GM12878 (cell line): ENCODE data around the gene LRRC52. TPM values are rescaled to one million over a fixed set of nuclear protein-coding genes. Genes with fewer than 3 reads are reported as not detected.

ENCODE experiments used
- ATAC-seq: fragments of 200-7000 bp; cut with Tn5 transposase; 3 replicates; pipeline ENCODE4 v1.9.1; 2020; ENCODE audit warnings: mild to moderate bottlenecking, moderate library complexity
- BruUV-seq: library from RNA; stranded (reverse); fragments of 400-500 nt; replicated peaks from 2 replicates; lab custom pipeline; 2021; lab: Mats Ljungman, UMichigan
- CTCF ChIA-PET: fragments of 300-600 bp; sonication (Branson Sonifier 250); formaldehyde crosslinking; extraction: SDS; loops from one replicate; lab custom pipeline; 2021; ENCODE audit warnings: inconsistent platforms; lab: Yijun Ruan, JAX
- POLR2A ChIA-PET: fragments of 350-600 bp; formaldehyde crosslinking; extraction: SDS; loops from one replicate; lab custom pipeline; 2021; ENCODE audit warnings: inconsistent platforms; lab: Charles Lee
- RAD21 ChIA-PET: fragments of 300-600 bp; sonication (Branson Sonifier 250); formaldehyde crosslinking; loops from one replicate; lab custom pipeline; 2023; ENCODE audit warnings: antibody characterized with exemption; ENCODE audit not compliant: unreplicated experiment; lab: Charles Lee
- SMC1A ChIA-PET: fragments of 300-600 bp; sonication (Branson Sonifier 250); formaldehyde crosslinking; loops from one replicate; lab custom pipeline; 2023; ENCODE audit not compliant: unreplicated experiment, uncharacterized antibody; lab: Charles Lee
- DNase-seq: peaks from one replicate; pipeline ENCODE4 v3.0.0-alpha.2; 2011; ENCODE audit warnings: low read depth, low spot score
- FAIRE-seq: peaks from 3 replicates; lab custom pipeline; 2011; peaks lifted over from hg19 to GRCh38; lab: Jason Lieb, UNC
- H2AFZ ChIP-seq: 2 replicates; pipeline ENCODE4 v1.6.0; 2011; ENCODE audit warnings: low read depth, low read length, control low read depth; ENCODE audit not compliant: control insufficient read depth
- H3K27ac ChIP-seq: 2 replicates; pipeline ENCODE4 v1.5.1; 2011; ENCODE audit warnings: control low read depth; ENCODE audit not compliant: control insufficient read depth, insufficient read depth
- H3K27me3 ChIP-seq, 2 experiments: replicated peaks in 1 of 2; 2 replicates each; pipeline versions ENCODE4 v1.6.0 to v1.6.1; 2011; ENCODE audit warnings: low read length in 1 of 2; ENCODE audit not compliant: control insufficient read depth in 2 of 2, insufficient read depth in 2 of 2
- H3K36me3 ChIP-seq, 2 experiments: 2 replicates each; pipeline ENCODE4 v1.5.1; 2011; ENCODE audit warnings: low read length in 1 of 2; ENCODE audit not compliant: control insufficient read depth in 2 of 2, insufficient read depth in 2 of 2
- H3K4me1 ChIP-seq: 2 replicates; pipeline ENCODE4 v1.6.1; 2011; ENCODE audit warnings: mild to moderate bottlenecking, low read length, moderate library complexity, mixed read lengths; ENCODE audit not compliant: control insufficient read depth, insufficient read depth
- H3K4me2 ChIP-seq: 2 replicates; pipeline ENCODE4 v1.6.0; 2011; ENCODE audit warnings: control low read depth; ENCODE audit not compliant: control insufficient read depth, insufficient read depth
- H3K4me3 ChIP-seq: fragments of 200-600 bp; sonication (generic); 2 replicates; pipeline ENCODE4 v1.5.1; 2016
- H3K79me2 ChIP-seq: 2 replicates; pipeline ENCODE4 v1.6.0; 2011; ENCODE audit warnings: low read length; ENCODE audit not compliant: control insufficient read depth, insufficient read depth
- H3K9ac ChIP-seq: 2 replicates; pipeline ENCODE4 v1.8.0; 2011; ENCODE audit warnings: low read length, control low read depth, mixed read lengths; ENCODE audit not compliant: control insufficient read depth, insufficient read depth
- H3K9me3 ChIP-seq: replicated peaks from 3 replicates; pipeline ENCODE4 v1.5.1; 2011; ENCODE audit warnings: mild to moderate bottlenecking, low read length; ENCODE audit not compliant: control insufficient read depth, insufficient read depth
- H4K20me1 ChIP-seq: 2 replicates; pipeline ENCODE4 v1.6.0; 2011; ENCODE audit not compliant: control insufficient read depth, insufficient read depth
- CHD2 ChIP-seq: IDR thresholded peaks from 2 replicates; pipeline ENCODE4 v1.6.1; 2011; ENCODE audit warnings: low read depth, low read length, improper control_type of control experiment, borderline replicate concordance
- HSF1 ChIP-seq: fragments of 150-350 bp; IDR thresholded peaks from 2 replicates; pipeline ENCODE4 v1.6.1; 2014; ENCODE audit warnings: mild to moderate bottlenecking, low read depth, low read length
- YY1 ChIP-seq: IDR thresholded peaks from 2 replicates; pipeline ENCODE4 v1.6.1; 2011; ENCODE audit warnings: low read depth, mild to moderate bottlenecking, low read length
- ZBTB4 ChIP-seq: fragments of 450-650 bp; formaldehyde crosslinking; IDR thresholded peaks from 2 replicates; pipeline ENCODE4 v1.4.0; 2022; ENCODE audit warnings: mild to moderate bottlenecking, moderate library complexity
- WGBS: methylation state at CpG from one replicate; pipeline ENCODE4 v1.1.6; 2016; ENCODE audit warnings: low lambda C conversion rate; ENCODE audit not compliant: insufficient replicate concordance, insufficient coverage; ENCODE audit errors: missing lambda C conversion rate; 5-methylcytosine and 5-hydroxymethylcytosine counted together
- in situ Hi-C: fragments of 300-500 bp; cut with MboI; formaldehyde crosslinking; loops from 9 replicates; pipeline ENCODE4 v1.14.3; 2018; ENCODE audit warnings: mixed read lengths
- intact Hi-C: fragments of 100-400 bp; cut with micrococcal nuclease; formaldehyde crosslinking; loops from one replicate; pipeline ENCODE4 v1.14.2; 2022; ENCODE audit not compliant: unreplicated experiment
- polyA plus RNA-seq, 11 experiments: library from polyadenylated mRNA; depleted of rRNA in 4 of 11; unstranded in 6 of 11; stranded (reverse) in 5 of 11; fragments of >200 nt; fragmentation: Nextera tagmentation in 4 of 11; fragmentation: Illumina TruSeq in 1 of 11; extraction: Ambion mirVana in 4 of 11; extraction: Trizol in 1 of 11; gene quantifications; 1 replicate in 1 of 11; 2 replicates in 10 of 11; pipeline versions ENCODE4 v1.2.1 to v1.2.3, GENCODE V29; 2011 to 2016; ENCODE audit warnings: inconsistent platforms in 2 of 11, missing spikeins in 2 of 11, low read depth in 1 of 11
- total RNA-seq, 4 experiments: library from RNA; depleted of rRNA in 3 of 4; stranded (reverse); fragments of >200 nt in 3 of 4; fragmentation: Illumina TruSeq in 1 of 4; extraction: Trizol in 1 of 4; gene quantifications; 2 replicates each; pipeline versions ENCODE4 v1.2.1 to v1.2.3, GENCODE V29; 2013 to 2021

LRRC52 gene
- total and polyA plus RNA-seq, 10 of the 15 experiments (the other 5 are each of a cell fraction or from before 2014, with no cell fraction given), result not detected

- TF ChIP-seq ZBTB4 (CRISPR knock-in tag) (no peak), CHD2 (no peak)
Measured at GRCh38 chr1:165532053-165532452, 11.7 kb upstream of the LRRC52 start (continued).

- Histone ChIP-seq H3K79me2 (no peaks in the 10 kb centered on the region), H4K20me1 (no peaks in the 10 kb centered on the region), H3K4me3 (no peak overlapping the region), H3K9me3 (no peaks in the 10 kb centered on the region), H3K9ac (no peak overlapping the region), H3K4me1 (no peaks in the 10 kb centered on the region), H2AFZ (no peak overlapping the region), H3K27me3 (peaks cover 0 to 2% of the 10 kb centered on the region in 2 experiments; a peak in 3 of 4 replicates)
- WGBS, result 49% methylated on average over 4 of the region's 4 CpGs
- DNase-seq (no peak), FAIRE-seq (no peak)
- ChIA-PET CTCF (interaction anchor here (1.1 to 1.3 kb wide), 2 partner anchors 140 to 381 kb away, joined by 3 read pairs; no protein-coding TSS in a partner anchor), SMC1A (no interaction called here)
- in situ Hi-C loops, result no loop called here
- no peak for TF ChIP-seq HSF1
- TF ChIP-seq YY1, result no peak
- TF ChIP-seq, all 136 proteins: peak for 0
- Histone ChIP-seq H3K4me2 (no peak overlapping the region), H3K27ac (no peak overlapping the region), H3K36me3 (no peaks in the 10 kb centered on the region)
- ATAC-seq, result no peak
- BruUV-seq, result no TSS peak
- RAD21 ChIA-PET, result interaction anchor here (0.7 kb wide), 1 partner anchor 147 kb away, joined by 3 read pairs; no protein-coding TSS in a partner anchor
- intact Hi-C loops, result no loop called here
- POLR2A ChIA-PET, result interaction anchor here (0.7 kb wide), 1 partner anchor 113 kb away, joined by 5 read pairs; no protein-coding TSS in a partner anchor
Measured at GRCh38 chr1:165533254-165533653, 10.5 kb upstream of the LRRC52 start.
